ENCODE data around the gene SLC25A2.

DNA sequence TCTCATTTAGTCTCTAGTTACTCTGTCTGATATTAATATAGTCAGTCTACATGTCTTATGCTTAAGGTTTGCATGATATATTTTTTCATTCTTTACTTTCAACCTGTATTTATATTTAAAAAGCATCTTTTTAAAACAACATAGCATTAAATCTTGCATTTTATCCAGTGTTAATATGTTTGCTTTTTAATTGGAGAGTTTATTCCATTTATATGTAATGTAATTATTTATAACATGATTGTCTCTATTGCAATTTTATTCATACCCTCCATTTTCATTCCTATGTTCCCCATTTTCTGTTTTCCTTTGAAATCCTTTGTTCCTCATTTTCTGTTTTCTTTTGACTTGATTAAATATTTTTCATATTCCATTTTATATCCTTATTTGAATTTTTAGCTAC, 45.4 kb downstream of the SLC25A2 start:
- TF ChIP-seq, protein P1, sequence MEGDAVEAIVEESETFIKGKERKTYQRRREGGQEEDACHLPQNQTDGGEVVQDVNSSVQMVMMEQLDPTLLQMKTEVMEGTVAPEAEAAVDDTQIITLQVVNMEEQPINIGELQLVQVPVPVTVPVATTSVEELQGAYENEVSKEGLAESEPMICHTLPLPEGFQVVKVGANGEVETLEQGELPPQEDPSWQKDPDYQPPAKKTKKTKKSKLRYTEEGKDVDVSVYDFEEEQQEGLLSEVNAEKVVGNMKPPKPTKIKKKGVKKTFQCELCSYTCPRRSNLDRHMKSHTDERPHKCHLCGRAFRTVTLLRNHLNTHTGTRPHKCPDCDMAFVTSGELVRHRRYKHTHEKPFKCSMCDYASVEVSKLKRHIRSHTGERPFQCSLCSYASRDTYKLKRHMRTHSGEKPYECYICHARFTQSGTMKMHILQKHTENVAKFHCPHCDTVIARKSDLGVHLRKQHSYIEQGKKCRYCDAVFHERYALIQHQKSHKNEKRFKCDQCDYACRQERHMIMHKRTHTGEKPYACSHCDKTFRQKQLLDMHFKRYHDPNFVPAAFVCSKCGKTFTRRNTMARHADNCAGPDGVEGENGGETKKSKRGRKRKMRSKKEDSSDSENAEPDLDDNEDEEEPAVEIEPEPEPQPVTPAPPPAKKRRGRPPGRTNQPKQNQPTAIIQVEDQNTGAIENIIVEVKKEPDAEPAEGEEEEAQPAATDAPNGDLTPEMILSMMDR (conservative IDR thresholded peaks at IDR 0.05; ENCODE audit: low read depth, low read length), result no peak
- TF ChIP-seq EZH2 (IDR thresholded peaks at IDR 0.05; ENCODE audit: borderline replicate concordance, low read depth, low read length, poor library complexity, severe bottlenecking), result no peak

Data from A673 (cell line).